ENCODE data around the gene PBOV1. TPM values are rescaled to one million over a fixed set of nuclear protein-coding genes. Genes with fewer than 3 reads are reported as not detected.

Gene PBOV1
- total RNA-seq, 1 donor from 2014 or later, result not detected

GRCh38 chr6:138205437-138206094, 12.7 kb downstream of the PBOV1 start:
- no peak overlapping the region for H3K27ac Mint-ChIP-seq (ENCODE audit: unreplicated experiment)
- no peak for DNase-seq (ENCODE audit: low read depth, low spot score)
- no peak for TF ChIP-seq CTCF (conservative IDR thresholded peaks at IDR 0.05)
- H3K4me3 Mint-ChIP-seq, result no peak overlapping the region
- H3K4me1 Mint-ChIP-seq, result no peaks in the 10 kb centered on the region
- no peaks in the 10 kb centered on the region for H3K36me3 Mint-ChIP-seq (ENCODE audit: low read depth)
- H3K9me3 Mint-ChIP-seq, result peaks cover 2% of the 10 kb centered on the region
- peaks cover 9% of the 10 kb centered on the region for H3K27me3 Mint-ChIP-seq (ENCODE audit: low read depth)

- H3K9me3 Mint-ChIP-seq, result peaks cover 5% of the 10 kb centered on the region
- TF ChIP-seq CTCF (conservative IDR thresholded peaks at IDR 0.05), result no peak
- peaks cover 9% of the 10 kb centered on the region for H3K27me3 Mint-ChIP-seq (ENCODE audit: low read depth)
- H3K27ac Mint-ChIP-seq (ENCODE audit: unreplicated experiment), result no peak overlapping the region
- H3K4me3 Mint-ChIP-seq, result no peak overlapping the region
- no peaks in the 10 kb centered on the region for H3K36me3 Mint-ChIP-seq (ENCODE audit: low read depth)
- DNase-seq (ENCODE audit: low read depth, low spot score), result no peak
- H3K4me1 Mint-ChIP-seq, result no peaks in the 10 kb centered on the region
Measured at GRCh38 chr6:138204792-138205384, 13.4 kb downstream of the PBOV1 start.

GRCh38 chr6:138204303-138204702, 14.0 kb downstream of the PBOV1 start:
- TF ChIP-seq CTCF (conservative IDR thresholded peaks at IDR 0.05), result no peak
- H3K4me1 Mint-ChIP-seq, result no peaks in the 10 kb centered on the region

GRCh38 chr6:138203315-138203714, 15.0 kb downstream of the PBOV1 start:
- Mint-ChIP-seq H3K9me3 (peaks cover 5% of the 10 kb centered on the region), H3K36me3 (ENCODE audit: low read depth) (no peaks in the 10 kb centered on the region), H3K4me1 (no peaks in the 10 kb centered on the region), H3K27me3 (ENCODE audit: low read depth) (peaks cover 3% of the 10 kb centered on the region), H3K27ac (ENCODE audit: unreplicated experiment) (no peak overlapping the region), H3K4me3 (no peak overlapping the region)
- no peak for TF ChIP-seq CTCF (conservative IDR thresholded peaks at IDR 0.05)
- no peak for DNase-seq (ENCODE audit: low read depth, low spot score)

More at GRCh38 chr6:138204303-138204702, 14.0 kb downstream of the PBOV1 start:
- Mint-ChIP-seq H3K9me3 (peaks cover 5% of the 10 kb centered on the region), H3K27ac (ENCODE audit: unreplicated experiment) (no peak overlapping the region), H3K36me3 (ENCODE audit: low read depth) (no peaks in the 10 kb centered on the region), H3K4me3 (no peak overlapping the region), H3K27me3 (ENCODE audit: low read depth) (peaks cover 9% of the 10 kb centered on the region)
- DNase-seq (ENCODE audit: low read depth, low spot score), result no peak

- Mint-ChIP-seq H3K4me1 (no peaks in the 10 kb centered on the region), H3K27me3 (ENCODE audit: low read depth) (peaks cover 3% of the 10 kb centered on the region), H3K27ac (ENCODE audit: unreplicated experiment) (no peak overlapping the region), H3K36me3 (ENCODE audit: low read depth) (no peaks in the 10 kb centered on the region), H3K4me3 (no peak overlapping the region), H3K9me3 (peaks cover 5% of the 10 kb centered on the region)
- DNase-seq (ENCODE audit: low read depth, low spot score), result no peak
- no peak for TF ChIP-seq CTCF (conservative IDR thresholded peaks at IDR 0.05)
Measured at GRCh38 chr6:138201836-138202235, 16.5 kb downstream of the PBOV1 start.
